DOHH2 (cell line): Measurements from ENCODE around the gene BTG2.
A peak's percentile ranks its signal among the peaks of the same experiment; 100 is the strongest.
"Not testable (repeated sequence)": the region's sequence is repeated elsewhere in the genome, so short reads cannot be mapped to it uniquely, and the experiment has no call there.

Source experiments
- H3F3A ChIP-seq: fragments of 200-600 bp; sonication (generic), shearing (Covaris generic); 2 replicates; pipeline ENCODE4 v1.6.0; 2016; ENCODE audit warnings: antibody characterized with exemption, mild to moderate bottlenecking; ENCODE audit not compliant: control insufficient read depth, insufficient read depth
- H3K27ac ChIP-seq: fragments of 200-600 bp; sonication (generic); 2 replicates; pipeline ENCODE4 v1.5.1; 2014; ENCODE audit warnings: low read depth, mild to moderate bottlenecking, low read length, moderate library complexity
- H3K27me3 ChIP-seq: fragments of 200-600 bp; sonication (generic); 2 replicates; pipeline ENCODE4 v1.6.1; 2014; ENCODE audit warnings: mild to moderate bottlenecking, low read length, mixed read lengths; ENCODE audit not compliant: control insufficient read depth
- H3K36me3 ChIP-seq: fragments of 200-600 bp; sonication (generic); 2 replicates; pipeline ENCODE4 v1.6.1; 2014; ENCODE audit warnings: mild to moderate bottlenecking, low read length, moderate library complexity, mixed read lengths; ENCODE audit not compliant: control insufficient read depth
- H3K4me1 ChIP-seq: fragments of 200-600 bp; sonication (generic); 2 replicates; pipeline ENCODE4 v1.6.1; 2014; ENCODE audit warnings: mild to moderate bottlenecking, low read length, mixed read lengths; ENCODE audit not compliant: control insufficient read depth
- H3K4me2 ChIP-seq: fragments of 200-600 bp; sonication (generic); 2 replicates; pipeline ENCODE4 v1.6.0; 2014; ENCODE audit warnings: mild to moderate bottlenecking, low read length, moderate library complexity
- H3K4me3 ChIP-seq: fragments of 200-600 bp; sonication (generic); 2 replicates; pipeline ENCODE4 v1.5.1; 2014; ENCODE audit warnings: mild to moderate bottlenecking, low read length, mixed read lengths
- H3K79me2 ChIP-seq: fragments of 200-600 bp; sonication (generic); 2 replicates; pipeline ENCODE4 v1.6.1; 2014; ENCODE audit warnings: mild to moderate bottlenecking, low read length, mixed read lengths; ENCODE audit not compliant: control insufficient read depth
- H3K9me2 ChIP-seq: fragments of 200-600 bp; sonication (generic); replicated peaks from 2 replicates; pipeline ENCODE4 v1.6.1; 2014; ENCODE audit warnings: mild to moderate bottlenecking, low read length, mixed read lengths; ENCODE audit not compliant: control insufficient read depth
- H3K9me3 ChIP-seq: fragments of 200-600 bp; sonication (generic); 2 replicates; pipeline ENCODE4 v1.6.1; 2014; ENCODE audit warnings: antibody characterized with exemption, low read length, mixed read lengths; ENCODE audit not compliant: control insufficient read depth, insufficient read depth
- H4K20me1 ChIP-seq: fragments of 200-600 bp; sonication (generic); 2 replicates; pipeline ENCODE4 v1.6.0; 2014; ENCODE audit warnings: low read depth, mild to moderate bottlenecking, antibody characterized with exemption, low read length, moderate library complexity; ENCODE audit not compliant: control insufficient read depth, insufficient read depth
- CTCF ChIP-seq: fragments of 200-600 bp; sonication (generic); IDR thresholded peaks from one replicate; pipeline ENCODE4 v1.5.1; 2014; ENCODE audit warnings: antibody characterized with exemption, mild to moderate bottlenecking, low read depth, low read length; ENCODE audit not compliant: poor library complexity, severe bottlenecking
- EZH2phosphoT487 ChIP-seq: fragments of 200-600 bp; sonication (generic); IDR thresholded peaks from 2 replicates; pipeline ENCODE4 v1.6.1; 2017; ENCODE audit warnings: borderline replicate concordance, mild to moderate bottlenecking, antibody characterized with exemption, low read length, moderate library complexity, mixed read lengths

The BTG2 gene

DNA sequence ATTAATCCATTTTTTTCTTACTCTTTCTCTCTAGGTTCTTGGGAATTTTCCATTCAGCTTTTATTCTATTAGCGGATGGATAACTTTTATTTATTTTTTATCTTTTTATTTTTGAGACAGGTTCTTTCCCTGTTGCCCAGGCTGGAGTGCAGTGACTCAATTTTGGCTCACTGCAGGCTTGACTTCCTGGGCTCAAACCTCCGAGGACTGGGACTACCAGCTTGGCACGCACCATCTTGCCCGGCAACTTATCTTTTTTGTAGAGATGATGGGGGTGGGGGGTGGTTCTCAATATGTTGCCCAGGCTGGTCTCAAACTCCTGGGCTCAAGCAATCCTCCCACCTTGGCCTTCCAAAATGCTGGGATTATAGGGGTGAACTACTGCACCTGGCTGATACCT lies 39.8 kb upstream of the BTG2 start:
- Histone ChIP-seq H3F3A (no peaks in the 10 kb centered on the region), H3K27ac (no peak overlapping the region), H3K9me3 (no peaks in the 10 kb centered on the region), H3K9me2 (no peaks in the 10 kb centered on the region), H3K4me3 (peak overlapping the region; percentile 41), H4K20me1 (no peaks in the 10 kb centered on the region), H3K4me1 (peaks cover 54% of the 10 kb centered on the region), H3K79me2 (no peaks in the 10 kb centered on the region), H3K27me3 (no peaks in the 10 kb centered on the region), H3K36me3 (no peaks in the 10 kb centered on the region), H3K4me2 (peak overlapping the region; percentile 59)
- no peak for TF ChIP-seq CTCF
- no peak for TF ChIP-seq EZH2phosphoT487

- Histone ChIP-seq H3K4me1 (peaks cover 60% of the 10 kb centered on the region), H3K4me2 (peak overlapping the region; percentile 59), H3K4me3 (peak overlapping the region; percentile 41)
- H3K79me2 ChIP-seq, H3K27me3 ChIP-seq, H3K36me3 ChIP-seq, H3K9me3 ChIP-seq, H4K20me1 ChIP-seq, H3K27ac ChIP-seq, H3K9me2 ChIP-seq, H3F3A ChIP-seq: not testable (repeated sequence)
Observed at GRCh38 chr1:203266140-203266539, 39.2 kb upstream of the BTG2 start.

DNA sequence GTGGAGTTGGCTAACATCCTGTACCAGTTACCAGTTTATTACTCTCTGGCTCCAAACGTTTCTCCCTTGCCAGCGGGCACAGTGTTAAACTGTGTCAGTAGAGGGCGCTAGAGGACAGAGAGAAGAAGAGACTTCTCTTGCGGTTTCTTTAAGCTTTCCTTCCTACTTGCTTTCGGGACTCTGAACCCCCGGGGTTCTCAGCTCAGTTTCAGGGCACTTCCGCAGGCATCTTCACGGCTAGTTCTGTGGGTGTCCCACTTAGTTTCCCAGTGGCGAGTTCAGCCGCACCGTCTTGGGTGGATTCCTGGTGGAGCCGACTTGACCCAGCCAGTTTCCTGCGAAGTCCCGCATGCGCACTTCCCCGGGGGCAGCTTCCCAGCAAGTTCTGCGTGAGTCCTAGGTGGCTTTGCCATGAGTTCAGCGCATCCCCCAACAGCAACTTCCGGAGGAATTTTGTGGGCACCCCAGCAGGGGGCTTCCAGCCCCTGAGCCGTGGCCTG lies 37.9 kb upstream of the BTG2 start:
- Histone ChIP-seq H3K36me3 (no peaks in the 10 kb centered on the region), H3K4me2 (peak overlapping the region; percentile 70), H3F3A (no peaks in the 10 kb centered on the region), H4K20me1 (no peaks in the 10 kb centered on the region), H3K4me1 (peaks cover 73% of the 10 kb centered on the region), H3K27ac (no peak overlapping the region), H3K4me3 (peak overlapping the region; percentile 75), H3K9me2 (no peaks in the 10 kb centered on the region), H3K27me3 (no peaks in the 10 kb centered on the region), H3K79me2 (no peaks in the 10 kb centered on the region), H3K9me3 (no peaks in the 10 kb centered on the region)
- TF ChIP-seq CTCF (peak; percentile 93), EZH2phosphoT487 (no peak)

- no peaks in the 10 kb centered on the region for H3K9me3 ChIP-seq
- no peak overlapping the region for H3K27ac ChIP-seq
- 0 out of 2 replicates have a peak, but pooled peaks cover 3% of the 10 kb centered on the region for H3K79me2 ChIP-seq
- peak overlapping the region; percentile 75 for H3K4me3 ChIP-seq
- H3K36me3 ChIP-seq, result no peaks in the 10 kb centered on the region
- H3K4me1 ChIP-seq, result peaks cover 78% of the 10 kb centered on the region
- no peaks in the 10 kb centered on the region for H3F3A ChIP-seq
- peak overlapping the region; percentile 70 for H3K4me2 ChIP-seq
- TF ChIP-seq CTCF, result no peak
- no peak for TF ChIP-seq EZH2phosphoT487
- no peaks in the 10 kb centered on the region for H4K20me1 ChIP-seq
- no peaks in the 10 kb centered on the region for H3K27me3 ChIP-seq
- H3K9me2 ChIP-seq, result no peaks in the 10 kb centered on the region
Observed at GRCh38 chr1:203267912-203268311, 37.4 kb upstream of the BTG2 start.
